HCT116 (cell line): Measurements from ENCODE around the gene GFPT2. TPM values are rescaled to one million over a fixed set of nuclear protein-coding genes. Genes with fewer than 3 reads are reported as not detected.

Source experiments
- ATAC-seq: fragments of 200-7000 bp; cut with Tn5 transposase; 2 replicates; pipeline ENCODE4 v1.9.1; 2020; ENCODE audit warnings: mild to moderate bottlenecking, moderate library complexity
- BruUV-seq: library from RNA; stranded (reverse); fragments of 400-500 nt; replicated peaks from 2 replicates; lab custom pipeline; 2021; lab: Mats Ljungman, UMichigan
- CTCF ChIA-PET: fragments of 300-600 bp; sonication (Branson Sonifier 250); formaldehyde crosslinking; loops from one replicate; lab custom pipeline; 2021; ENCODE audit warnings: antibody characterized with exemption; lab: Charles Lee
- POLR2A ChIA-PET: fragments of 300-600, 350-600 bp; sonication (Branson Sonifier 250); formaldehyde crosslinking; loops from one replicate; lab custom pipeline; 2021; ENCODE audit warnings: antibody characterized with exemption; lab: Charles Lee
- RAD21 ChIA-PET, 2 experiments: fragments of 300-600 bp; sonication (Branson Sonifier 250); formaldehyde crosslinking; loops; one replicate each; lab custom pipeline; 2023; ENCODE audit warnings: low total read pairs in 2 of 2; ENCODE audit not compliant: uncharacterized antibody in 2 of 2, unreplicated experiment in 2 of 2, low non-redundant PET in 1 of 2; lab: Charles Lee
- DNase-seq: peaks from one replicate; pipeline ENCODE4 v3.0.0-alpha.2; 2010; ENCODE audit warnings: low read depth, low spot score
- H2AFZ ChIP-seq: fragments of 200-600 bp; shearing (Covaris generic), sonication (generic); 2 replicates; pipeline ENCODE4 v1.6.1; 2017; ENCODE audit warnings: low read depth, mixed run types, mixed read lengths, antibody characterized with exemption, low read length; ENCODE audit not compliant: poor library complexity, severe bottlenecking
- H3K27ac ChIP-seq: 2 replicates; pipeline ENCODE4 v1.5.1; 2012; ENCODE audit warnings: low read depth, low read length
- H3K27me3 ChIP-seq: fragments of 200-600 bp; sonication (generic); 2 replicates; pipeline ENCODE4 v1.6.1; 2016; ENCODE audit warnings: mixed run types, low read length, mixed read lengths; ENCODE audit not compliant: insufficient read depth
- H3K36me3 ChIP-seq, 2 experiments: fragments of 200-500 bp in 1 of 2; fragments of 200-600 bp in 1 of 2; sonication (Bioruptor generic) in 1 of 2; sonication (generic) in 1 of 2; 2 replicates each; pipeline versions ENCODE4 v1.5.1 to v1.6.1; 2014 to 2016; ENCODE audit warnings: low read length in 2 of 2, inconsistent platforms in 1 of 2, mixed read lengths in 1 of 2, mixed run types in 1 of 2; ENCODE audit not compliant: insufficient read depth in 2 of 2, control insufficient read depth in 1 of 2
- H3K4me1 ChIP-seq, 2 experiments: fragments of 200-600 bp in 1 of 2; sonication (generic) in 1 of 2; 2 replicates each; pipeline versions ENCODE4 v1.5.1 to v1.6.1; 2012 to 2017; ENCODE audit warnings: low read length in 2 of 2, inconsistent platforms in 1 of 2, mild to moderate bottlenecking in 1 of 2, mixed read lengths in 1 of 2, mixed run types in 1 of 2, moderate library complexity in 1 of 2; ENCODE audit not compliant: insufficient read depth in 2 of 2, control insufficient read depth in 1 of 2
- H3K4me2 ChIP-seq: fragments of 200-600 bp; sonication (generic); 2 replicates; pipeline ENCODE4 v1.6.1; 2017; ENCODE audit warnings: mixed run types, low read length, mixed read lengths
- H3K4me3 ChIP-seq, 2 experiments: fragments of 200-600 bp in 1 of 2; sonication (generic) in 1 of 2; replicated peaks in 1 of 2; 2 replicates each; pipeline ENCODE4 v1.5.1; 2011 to 2016; ENCODE audit warnings: low read length in 2 of 2, control low read depth in 1 of 2, low read depth in 1 of 2, mild to moderate bottlenecking in 1 of 2, mixed read lengths in 1 of 2, mixed run types in 1 of 2
- H3K79me2 ChIP-seq: fragments of 200-600 bp; sonication (generic); 2 replicates; pipeline ENCODE4 v1.6.1; 2017; ENCODE audit warnings: mild to moderate bottlenecking, mixed run types, low read length, moderate library complexity, mixed read lengths; ENCODE audit not compliant: insufficient read depth
- H3K9ac ChIP-seq: fragments of 200-600 bp; sonication (generic); 2 replicates; pipeline ENCODE4 v1.6.1; 2016; ENCODE audit warnings: low read length, mixed read lengths
- H3K9me2 ChIP-seq: fragments of 200-600 bp; sonication (generic), shearing (Covaris generic); 2 replicates; pipeline ENCODE4 v1.6.1; 2017; ENCODE audit warnings: mixed run types, mild to moderate bottlenecking, moderate library complexity; ENCODE audit not compliant: insufficient read depth
- H3K9me3 ChIP-seq, 2 experiments: fragments of 200-500 bp in 1 of 2; fragments of 200-600 bp in 1 of 2; sonication (Bioruptor generic) in 1 of 2; sonication (generic) in 1 of 2; 2 replicates each; pipeline ENCODE4 v1.6.1; 2014 to 2017; ENCODE audit warnings: low read length in 2 of 2, mixed read lengths in 2 of 2, inconsistent platforms in 1 of 2, low read depth in 1 of 2, mild to moderate bottlenecking in 1 of 2, mixed run types in 1 of 2, moderate library complexity in 1 of 2; ENCODE audit not compliant: control insufficient read depth in 1 of 2, insufficient read depth in 1 of 2
- H4K20me1 ChIP-seq: fragments of 200-600 bp; sonication (generic), shearing (Covaris generic); 2 replicates; pipeline ENCODE4 v1.6.1; 2017; ENCODE audit warnings: mixed run types, mild to moderate bottlenecking, moderate library complexity; ENCODE audit not compliant: insufficient read depth
- EGR1 ChIP-seq: IDR thresholded peaks from 2 replicates; pipeline ENCODE4 v1.6.1; 2012; ENCODE audit warnings: low read depth
- JUND ChIP-seq: IDR thresholded peaks from 2 replicates; pipeline ENCODE4 v1.6.1; 2012
- REST ChIP-seq: IDR thresholded peaks from 2 replicates; pipeline ENCODE4 v1.6.1; 2012; ENCODE audit warnings: low read depth
- ZNF274 ChIP-seq: fragments of 200-500 bp; sonication (Bioruptor generic); IDR thresholded peaks from 2 replicates; pipeline ENCODE4 v1.6.1; 2014; ENCODE audit warnings: mild to moderate bottlenecking, low read depth, low read length, inconsistent platforms
- intact Hi-C: fragments of 100-400 bp; cut with micrococcal nuclease; formaldehyde crosslinking; loops from 2 replicates; pipeline ENCODE4 v1.10.0; 2022
- total RNA-seq: library from RNA; stranded (reverse); gene quantifications from one replicate; pipeline ENCODE4 v1.2.1, GENCODE V29; 2021; ENCODE audit not compliant: unreplicated experiment

Gene GFPT2
- total RNA-seq, 1 experiment from 2014 or later, result 16.1 TPM

GRCh38 chr5:180311216-180311615 lies 41.9 kb downstream of the GFPT2 start:
- intact Hi-C loops, result no loop called here
- TF ChIP-seq EGR1, result no peak
- no peak for TF ChIP-seq JUND
- Histone ChIP-seq H4K20me1 (no peaks in the 10 kb centered on the region), H3K79me2 (no peaks in the 10 kb centered on the region), H3K27ac (no peak overlapping the region), H3K4me3 (no peak overlapping the region), H3K9me3 (no peaks in the 10 kb centered on the region), H3K27me3 (no peaks in the 10 kb centered on the region), H2AFZ (no peak overlapping the region), H3K9me2 (no peaks in the 10 kb centered on the region), H3K36me3 (no peaks in the 10 kb centered on the region), H3K4me2 (no peak overlapping the region), H3K4me1 (no peaks in the 10 kb centered on the region), H3K9ac (no peak overlapping the region)
- DNase-seq, result no peak
- ChIA-PET POLR2A (no interaction called here), RAD21 (no interaction called here), CTCF (no interaction called here)
- no peak for ATAC-seq
- BruUV-seq, result no TSS peak

DNA sequence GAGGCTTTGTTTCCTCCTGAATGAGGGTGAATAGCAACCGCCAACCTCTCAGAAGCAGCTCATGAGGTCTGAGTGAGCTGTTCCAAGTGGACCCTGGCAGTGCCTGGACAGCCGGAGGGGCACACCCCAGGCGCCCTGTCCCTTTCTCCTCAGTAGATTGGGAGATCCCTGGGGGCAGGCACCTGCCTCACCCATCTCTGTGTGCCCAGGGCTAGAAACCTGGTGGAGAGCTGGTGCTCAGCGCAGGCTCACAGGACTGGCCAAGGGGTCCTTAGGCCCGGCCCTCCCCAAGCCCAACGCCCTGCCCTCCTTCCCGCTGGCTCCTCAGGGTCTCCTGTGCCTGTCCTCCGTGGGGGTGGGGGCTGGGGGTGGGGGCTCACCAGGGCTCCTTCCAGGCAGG lies 46.3 kb downstream of the GFPT2 start:
- Histone ChIP-seq H3K9me3 (no peaks in the 10 kb centered on the region), H3K9ac (no peak overlapping the region), H2AFZ (no peak overlapping the region), H3K4me3 (no peak overlapping the region), H3K4me1 (no peaks in the 10 kb centered on the region), H3K27me3 (no peaks in the 10 kb centered on the region), H3K36me3 (no peaks in the 10 kb centered on the region), H3K27ac (no peak overlapping the region), H3K79me2 (no peaks in the 10 kb centered on the region), H3K9me2 (no peaks in the 10 kb centered on the region), H3K4me2 (no peak overlapping the region), H4K20me1 (no peaks in the 10 kb centered on the region)
- ATAC-seq (no peak), DNase-seq (no peak)
- BruUV-seq, result no TSS peak
- TF ChIP-seq REST, result no peak
- TF ChIP-seq ZNF274, result no peak
- intact Hi-C loops, result no loop called here
- RAD21 ChIA-PET, result no interaction called here
- POLR2A ChIA-PET, result no interaction called here
- CTCF ChIA-PET, result interaction anchor here (1.2 kb wide), 1 partner anchor 9 kb away, joined by 4 read pairs; no protein-coding TSS in a partner anchor
